SHP77 treated with DMSO at 0.1 percent for 48 hours (cell line): ENCODE results near the gene GPR183.
"Not testable (repeated sequence)": the region's sequence is repeated elsewhere in the genome, so short reads cannot be mapped to it uniquely, and the experiment has no call there.

Experiments
- DNase-seq: peaks from one replicate; lab custom pipeline; 2025; lab: John Stamatoyannopoulos, UW

The GPR183 gene

GRCh38 chr13:99269627-99270241 is 37.5 kb downstream of the GPR183 start:
- DNase-seq = peak; percentile 10

GRCh38 chr13:99268822-99269221 is 38.4 kb downstream of the GPR183 start:
- no peak for DNase-seq

- DNase-seq = no peak
Measured at GRCh38 chr13:99267927-99268326, 39.3 kb downstream of the GPR183 start.

GRCh38 chr13:99266827-99267226 is 40.4 kb downstream of the GPR183 start:
- no peak for DNase-seq

GRCh38 chr13:99265821-99266426 is 41.3 kb downstream of the GPR183 start:
- peak; percentile 36 for DNase-seq

- no peak for DNase-seq
Measured at GRCh38 chr13:99265162-99265800, 41.9 kb downstream of the GPR183 start.

- DNase-seq = no peak
Measured at GRCh38 chr13:99264051-99264450, 43.1 kb downstream of the GPR183 start.

GRCh38 chr13:99263126-99263785 is 43.9 kb downstream of the GPR183 start:
- no peak for DNase-seq

- no peak for DNase-seq
Measured at GRCh38 chr13:99261059-99261458, 46.1 kb downstream of the GPR183 start.

- DNase-seq = no peak
Measured at GRCh38 chr13:99260216-99260615, 47.0 kb downstream of the GPR183 start.

GRCh38 chr13:99258946-99259345 is 48.3 kb downstream of the GPR183 start:
- no peak for DNase-seq

GRCh38 chr13:99258210-99258860 is 48.9 kb downstream of the GPR183 start, which contains the start of gene GPR18:
Gene GPR18 (minus strand): TSS chr13:99258379. CDS start chr13:99255872, 2,507 bp downstream.
- DNase-seq = no peak

GRCh38 chr13:99257291-99257690 is 49.9 kb downstream of the GPR183 start:
- no peak for DNase-seq

GRCh38 chr13:99256709-99257108 is 50.5 kb downstream of the GPR183 start:
- no peak for DNase-seq

- no peak for DNase-seq
Measured at GRCh38 chr13:99256283-99256682, 50.9 kb downstream of the GPR183 start.

GRCh38 chr13:99255271-99255670 is 51.9 kb downstream of the GPR183 start:
- DNase-seq = no peak

GRCh38 chr13:99254830-99255229 is 52.4 kb downstream of the GPR183 start:
- DNase-seq = no peak

- DNase-seq = no peak
Measured at GRCh38 chr13:99251921-99252320, 55.3 kb downstream of the GPR183 start.

- no peak for DNase-seq
Measured at GRCh38 chr13:99250982-99251825, 56.0 kb downstream of the GPR183 start.

- DNase-seq = not testable (repeated sequence)
Measured at GRCh38 chr13:99249606-99250005, 57.6 kb downstream of the GPR183 start.

- not testable (repeated sequence) for DNase-seq
Measured at GRCh38 chr13:99249178-99249577, 58.0 kb downstream of the GPR183 start.
